ENCODE results near the gene FBXO48. TPM values are rescaled to one million over a fixed set of nuclear protein-coding genes. Genes with fewer than 3 reads are reported as not detected.

FBXO48 gene
- total and polyA plus RNA-seq, 2 of the 8 experiments (the other 6 are each of a cell fraction or from before 2014, with no cell fraction given), result 1.1 to 1.5 TPM

DNA sequence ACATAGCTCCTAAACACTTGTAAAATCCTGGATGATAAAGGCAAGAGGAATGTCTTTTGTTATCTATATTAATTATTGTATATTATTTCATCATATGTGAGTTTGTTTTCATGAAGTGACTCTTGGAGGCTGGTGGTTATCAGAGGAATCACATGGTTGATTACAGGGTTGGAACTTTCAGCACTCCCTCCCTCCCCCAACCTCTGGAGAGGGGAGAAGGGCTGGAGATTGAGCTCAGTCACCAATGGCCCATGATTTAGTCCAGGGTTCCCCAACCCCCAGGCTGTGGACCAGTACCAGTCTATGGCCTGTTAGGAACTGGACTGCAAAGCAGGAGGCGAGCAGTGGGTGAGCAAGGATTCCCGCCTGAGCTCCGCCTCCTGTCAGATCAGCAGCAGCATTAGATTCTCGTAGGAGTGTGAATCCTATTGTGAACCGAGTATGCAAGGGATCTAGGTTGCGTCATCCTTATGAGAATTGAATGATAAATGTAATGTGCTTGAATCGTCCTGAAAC lies 37.7 kb downstream of the FBXO48 start:
- Histone ChIP-seq H4K20me1 (replicated peaks in 1 of 2; ENCODE audit: control insufficient read depth in 1 of 2, insufficient read depth in 2 of 2, low read length in 2 of 2) (no peaks in the 10 kb centered on the region), H2AFZ (ENCODE audit: low read length) (0 out of 2 replicates have a peak overlapping the region, but pooled peaks have one; percentile 84), H2BK120ac (replicated peaks; ENCODE audit: low read depth, low read length) (no peak overlapping the region), H3K79me1 (ENCODE audit: low read depth, low read length) (no peaks in the 10 kb centered on the region), H3K9ac (replicated peaks in 1 of 4; ENCODE audit: extremely low read depth in 1 of 4, low read depth in 3 of 4, low read length in 3 of 4) (no peak overlapping the region), H2BK20ac (ENCODE audit: low read length) (no peak overlapping the region), H3K4me1 (replicated peaks in 1 of 4; ENCODE audit: control insufficient read depth in 3 of 4, insufficient read depth in 4 of 4, low read length in 3 of 4) (no peaks in the 10 kb centered on the region), H3K36me3 (ENCODE audit: control insufficient read depth in 2 of 4, insufficient read depth in 4 of 4, low read length in 3 of 4) (no peaks in the 10 kb centered on the region), H2BK5ac (ENCODE audit: low read depth, low read length) (no peak overlapping the region), H3K27me3 (replicated peaks in 1 of 4; ENCODE audit: control insufficient read depth in 3 of 4, extremely low read depth in 1 of 4, insufficient read depth in 3 of 4, low read length in 3 of 4) (no peaks in the 10 kb centered on the region), H3K23ac (ENCODE audit: insufficient read length) (no peak overlapping the region), H3K23me2 (ENCODE audit: low read depth, low read length) (no peaks in the 10 kb centered on the region), H3K56ac (replicated peaks; ENCODE audit: insufficient read length, low read depth, low read length) (no peak overlapping the region), H3K27ac (ENCODE audit: low read depth, low read length) (no peak overlapping the region), H3K18ac (ENCODE audit: extremely low read depth, low read length) (no peak overlapping the region), H4K8ac (ENCODE audit: extremely low read depth, insufficient read depth, low read length) (no peak overlapping the region), H3K4me3 (ENCODE audit: extremely low read depth in 1 of 4, insufficient read depth in 2 of 4, low read depth in 3 of 4, low read length in 4 of 4) (no peak overlapping the region), H3K4me2 (ENCODE audit: insufficient read depth in 1 of 2, low read depth in 2 of 2, low read length in 2 of 2) (no peak overlapping the region), H4K91ac (replicated peaks; ENCODE audit: insufficient read length, low read length) (no peak overlapping the region), H3K4ac (replicated peaks; ENCODE audit: insufficient read length, low read depth, low read length) (no peak overlapping the region), H3K79me2 (ENCODE audit: control insufficient read depth in 1 of 2, insufficient read depth in 2 of 2, low read length in 2 of 2) (no peaks in the 10 kb centered on the region), H3K14ac (ENCODE audit: insufficient read length) (no peak overlapping the region), H4K5ac (ENCODE audit: insufficient read length, low read depth, low read length) (no peak overlapping the region), H3K9me3 (ENCODE audit: insufficient read depth in 2 of 2, low read depth in 1 of 2, low read length in 1 of 2) (peaks cover 0 to 3% of the 10 kb centered on the region in 2 experiments; a peak in 1 of 4 replicates), H2BK15ac (ENCODE audit: low read length) (no peak overlapping the region), H2BK12ac (ENCODE audit: low read depth, low read length) (no peak overlapping the region), H2AK5ac (ENCODE audit: low read depth, low read length) (no peak overlapping the region)
- TF ChIP-seq SIN3A (conservative IDR thresholded peaks at IDR 0.05 in 1 of 2, IDR thresholded peaks at IDR 0.05 in 1 of 2; ENCODE audit: low read depth in 1 of 2, low read length in 2 of 2) (no peak), CEBPB (IDR thresholded peaks at IDR 0.05; ENCODE audit: low read depth, low read length) (0 out of 2 replicates have a peak, but pooled peaks have one; percentile 62), KDM1A (IDR thresholded peaks at IDR 0.05; ENCODE audit: borderline replicate concordance, low read length) (no peak)
- DNase-seq (ENCODE audit: low read depth in 1 of 2, low spot score in 2 of 2) (no peak), FAIRE-seq (no peak)
- 77% methylated on average over 7 of the region's 7 CpGs; no CpG with 5 or more reads in 1 of the 2 experiments for WGBS, 2 experiments (ENCODE audit: extremely low coverage in 1 of 2, insufficient coverage in 1 of 2, insufficient read length in 1 of 2, insufficient replicate concordance in 2 of 2, low coverage in 1 of 2, low lambda C conversion rate in 2 of 2, missing lambda C conversion rate in 1 of 2)
- ChIA-PET POLR2A (ENCODE audit: partially characterized antibody) (no interaction called here), CTCF (ENCODE audit: partially characterized antibody) (interaction anchor here (1.5 to 4.2 kb wide), 2 partner anchors 11 to 69 kb away, joined by 5 to 16 read pairs; no protein-coding TSS in a partner anchor)
